GM23338 (cell line): Measurements from ENCODE around the gene CSF3. TPM values are rescaled to one million over a fixed set of nuclear protein-coding genes. Genes with fewer than 3 reads are reported as not detected.

Experiments used
- ATAC-seq: fragments of 200-7000 bp; cut with Tn5 transposase; 3 replicates; pipeline ENCODE4 v1.9.1; 2020
- DNase-seq: peaks from one replicate; pipeline ENCODE4 v3.0.0-alpha.2; 2015; ENCODE audit warnings: low spot score
- H2AFZ ChIP-seq: fragments of 200-600 bp; sonication (generic); 2 replicates; pipeline ENCODE4 v1.8.0; 2016; ENCODE audit warnings: antibody characterized with exemption, mild to moderate bottlenecking, moderate library complexity
- H3F3A ChIP-seq: fragments of 200-600 bp; sonication (generic); replicated peaks from 2 replicates; pipeline ENCODE4 v1.8.0; 2017; ENCODE audit warnings: antibody characterized with exemption, mixed run types, low read depth
- H3K27ac ChIP-seq: fragments of 200-600 bp; sonication (generic); 2 replicates; pipeline ENCODE4 v1.6.1; 2016; ENCODE audit warnings: low read depth
- H3K27me3 ChIP-seq: fragments of 200-600 bp; sonication (generic); 2 replicates; pipeline ENCODE4 v1.8.0; 2016; ENCODE audit warnings: mild to moderate bottlenecking, mixed run types, moderate library complexity; ENCODE audit not compliant: insufficient read depth
- H3K36me3 ChIP-seq: fragments of 200-600 bp; sonication (generic); 2 replicates; pipeline ENCODE4 v1.8.0; 2016; ENCODE audit warnings: mild to moderate bottlenecking; ENCODE audit not compliant: insufficient read depth
- H3K4me1 ChIP-seq: fragments of 200-600 bp; sonication (generic); 2 replicates; pipeline ENCODE4 v1.8.0; 2016; ENCODE audit warnings: mild to moderate bottlenecking, moderate library complexity; ENCODE audit not compliant: insufficient read depth
- H3K4me2 ChIP-seq: fragments of 200-600 bp; sonication (generic); 2 replicates; pipeline ENCODE4 v1.7.1; 2017; ENCODE audit warnings: mixed run types
- H3K4me3 ChIP-seq: fragments of 200-600 bp; sonication (generic); 2 replicates; pipeline ENCODE4 v1.6.1; 2016; ENCODE audit warnings: mixed run types
- H3K79me2 ChIP-seq: fragments of 200-600 bp; sonication (generic); replicated peaks from 2 replicates; pipeline ENCODE4 v1.8.0; 2017; ENCODE audit warnings: mild to moderate bottlenecking; ENCODE audit not compliant: insufficient read depth
- H3K9me2 ChIP-seq: fragments of 200-600 bp; sonication (generic); 2 replicates; pipeline ENCODE4 v1.8.0; 2017; ENCODE audit not compliant: insufficient read depth
- H4K20me1 ChIP-seq: fragments of 200-600 bp; sonication (generic); replicated peaks from 2 replicates; pipeline ENCODE4 v1.8.0; 2017; ENCODE audit warnings: mild to moderate bottlenecking; ENCODE audit not compliant: insufficient read depth
- H3K27ac Mint-ChIP-seq: 2 replicates; pipeline ENCODE4 v1.8.0; 2020; ENCODE audit warnings: inconsistent platforms, mild to moderate bottlenecking, moderate library complexity, mixed read lengths
- H3K27me3 Mint-ChIP-seq: 3 replicates; pipeline ENCODE4 v1.8.0; 2022; ENCODE audit warnings: low read depth, mild to moderate bottlenecking, moderate library complexity, mixed read lengths, inconsistent platforms; ENCODE audit not compliant: insufficient read depth, poor library complexity
- H3K36me3 Mint-ChIP-seq: 3 replicates; pipeline ENCODE4 v1.8.0; 2021; ENCODE audit warnings: low read depth, mild to moderate bottlenecking, inconsistent platforms, moderate library complexity, mixed read lengths
- H3K4me1 Mint-ChIP-seq: 3 replicates; pipeline ENCODE4 v1.8.0; 2020; ENCODE audit warnings: mild to moderate bottlenecking, inconsistent platforms, mixed read lengths
- H3K4me3 Mint-ChIP-seq: 3 replicates; pipeline ENCODE4 v1.8.0; 2021; ENCODE audit warnings: moderate library complexity, mild to moderate bottlenecking, inconsistent platforms, mixed read lengths
- H3K9me3 Mint-ChIP-seq: 3 replicates; pipeline ENCODE4 v1.8.0; 2020; ENCODE audit warnings: moderate library complexity, mild to moderate bottlenecking, inconsistent platforms, mixed read lengths
- CREB1 ChIP-seq: fragments of 250-450 bp; sonication (Bioruptor Pico); IDR thresholded peaks from 2 replicates; pipeline ENCODE4 v1.5.0; 2020; ENCODE audit warnings: low read depth, mild to moderate bottlenecking, moderate library complexity
- CTCF ChIP-seq, 2 experiments: fragments of 200-600 bp in 1 of 2; sonication (generic) in 1 of 2; conservative IDR thresholded peaks; 2 replicates each; pipeline versions ENCODE4 v1.5.1 to v1.6.1; 2016 to 2017; ENCODE audit warnings: antibody characterized with exemption in 2 of 2, low read depth in 2 of 2, mild to moderate bottlenecking in 2 of 2, moderate library complexity in 1 of 2
- ETS1 ChIP-seq: IDR thresholded peaks from 2 replicates; pipeline ENCODE4 v1.6.1; 2016; ENCODE audit warnings: antibody characterized with exemption
- EZH2 ChIP-seq: fragments of 200-600 bp; sonication (generic); IDR thresholded peaks from one replicate; pipeline ENCODE4 v1.8.0; 2017; ENCODE audit warnings: antibody characterized with exemption, mild to moderate bottlenecking, low read depth; ENCODE audit not compliant: unreplicated experiment
- EZH2phosphoT487 ChIP-seq: fragments of 200-600 bp; sonication (generic); IDR thresholded peaks from one replicate; pipeline ENCODE4 v1.8.1; 2018; ENCODE audit warnings: antibody characterized with exemption; ENCODE audit not compliant: unreplicated experiment
- NANOG ChIP-seq: IDR thresholded peaks from 2 replicates; pipeline ENCODE4 v1.6.1; 2016; ENCODE audit warnings: antibody characterized with exemption, borderline replicate concordance
- POLR2AphosphoS5 ChIP-seq: IDR thresholded peaks from 2 replicates; pipeline ENCODE4 v1.6.1; 2016; ENCODE audit warnings: antibody characterized with exemption, low read depth
- ZNF114 ChIP-seq: fragments of 250-450 bp; sonication (Bioruptor Pico); IDR thresholded peaks from 2 replicates; pipeline ENCODE4 v1.5.0; 2020; ENCODE audit warnings: mild to moderate bottlenecking, moderate library complexity
- polyA plus RNA-seq: library from polyadenylated mRNA; unstranded; fragments of >200 nt; fragmentation: Nextera tagmentation; extraction: Ambion mirVana; gene quantifications from 2 replicates; pipeline ENCODE4 v1.2.1, GENCODE V29; 2016
- total RNA-seq: library from RNA; depleted of rRNA; stranded (reverse); fragments of >200 nt; shearing (Covaris generic); gene quantifications from 2 replicates; pipeline ENCODE4 v1.2.3, GENCODE V29; 2014

The CSF3 gene
- total and polyA plus RNA-seq, 2 experiments from 2014 or later: not detected

GRCh38 chr17:39979893-39980350 lies 35.3 kb upstream of the CSF3 start:
- peak overlapping the region; percentile 85 for H3K27ac ChIP-seq
- Mint-ChIP-seq H3K4me1 (peaks cover 23% of the 10 kb centered on the region), H3K36me3 (peaks cover 21% of the 10 kb centered on the region), H3K9me3 (no peaks in the 10 kb centered on the region), H3K27ac (peak overlapping the region; percentile 94), H3K27me3 (peaks cover 9% of the 10 kb centered on the region), H3K4me3 (peak overlapping the region; percentile 92)
- H3K36me3 ChIP-seq: peaks cover 7% of the 10 kb centered on the region
- H3K27me3 ChIP-seq: no peaks in the 10 kb centered on the region
- peaks cover 20% of the 10 kb centered on the region for H3K4me1 ChIP-seq
- no peaks in the 10 kb centered on the region for H3K9me2 ChIP-seq
- peaks cover 29% of the 10 kb centered on the region for H3K79me2 ChIP-seq
- peaks cover 16% of the 10 kb centered on the region for H4K20me1 ChIP-seq
- peak overlapping the region; percentile 77 for H3K4me3 ChIP-seq
- peak overlapping the region; percentile 91 for H2AFZ ChIP-seq
- DNase-seq (peak; percentile 67), ATAC-seq (peak; percentile 72)
- peak overlapping the region; percentile 83 for H3K4me2 ChIP-seq
- TF ChIP-seq NANOG: no peak
- no peak for TF ChIP-seq CREB1
- no peak for TF ChIP-seq EZH2phosphoT487
- peak; percentile 37 to 46 for TF ChIP-seq CTCF (conservative IDR thresholded peaks at IDR 0.05; ENCODE audit: low read depth in 2 of 2)
- H3F3A ChIP-seq: peaks cover 8% of the 10 kb centered on the region; the same call in 1 of the 2 replicates

GRCh38 chr17:39980351-39981206 lies 34.7 kb upstream of the CSF3 start, which contains the start of gene PSMD3:
Gene PSMD3 (plus strand): TSS chr17:39980807. CDS start chr17:39980971, 164 bp downstream.
- Mint-ChIP-seq H3K27ac (peak within 1 kb of the TSS; percentile 94), H3K27me3 (peaks cover 9% of the 10 kb centered on the region), H3K4me3 (peak within 1 kb of the TSS; percentile 92), H3K9me3 (no peaks in the 10 kb centered on the region), H3K4me1 (peaks cover 23% of the 10 kb centered on the region), H3K36me3 (peaks cover 28% of the 10 kb centered on the region)
- H3K9me2 ChIP-seq: no peaks in the 10 kb centered on the region
- no peaks in the 10 kb centered on the region for H3K27me3 ChIP-seq
- H3K4me3 ChIP-seq: peak within 1 kb of the TSS; percentile 77
- DNase-seq: peak; percentile 99
- peaks cover 13% of the 10 kb centered on the region for H3K36me3 ChIP-seq
- H3F3A ChIP-seq: peaks cover 8% of the 10 kb centered on the region; the same call in 1 of the 2 replicates
- H3K79me2 ChIP-seq: peaks cover 29% of the 10 kb centered on the region
- peak; percentile 89 for ATAC-seq
- H3K27ac ChIP-seq: peak within 1 kb of the TSS; percentile 85
- peaks cover 16% of the 10 kb centered on the region for H4K20me1 ChIP-seq
- H3K4me1 ChIP-seq: peaks cover 20% of the 10 kb centered on the region
- peak within 1 kb of the TSS; percentile 91 for H2AFZ ChIP-seq
- peak within 1 kb of the TSS; percentile 99 for H3K4me2 ChIP-seq
- 0 out of 2 replicates have a peak, but pooled peaks have one; percentile 13 for TF ChIP-seq ZNF114
- peak; percentile 81 for TF ChIP-seq POLR2AphosphoS5
- peak; percentile 94 for TF ChIP-seq ETS1
- peak in 1 of 2 experiments; percentile 67; a peak in 3 of 4 replicates for TF ChIP-seq CTCF (conservative IDR thresholded peaks at IDR 0.05; ENCODE audit: low read depth in 2 of 2)
- TF ChIP-seq EZH2: no peak
